Neural crest cell (in vitro differentiated cells): ENCODE data around the gene PMM2. TPM values are rescaled to one million over a fixed set of nuclear protein-coding genes. Genes with fewer than 3 reads are reported as not detected.
A peak's percentile ranks its signal among the peaks of the same experiment; 100 is the strongest.

Experiments
- DNase-seq: peaks from one replicate; pipeline ENCODE4 v3.0.0; 2021; ENCODE audit warnings: low read depth, mixed read lengths, low spot score
- H3K27ac Mint-ChIP-seq: one replicate; pipeline ENCODE4 v1.8.0; 2021; ENCODE audit warnings: mild to moderate bottlenecking, mixed read lengths; ENCODE audit not compliant: unreplicated experiment
- H3K27me3 Mint-ChIP-seq: 2 replicates; pipeline ENCODE4 v1.8.0; 2021; ENCODE audit warnings: low read depth, mild to moderate bottlenecking, mixed read lengths
- H3K36me3 Mint-ChIP-seq: 2 replicates; pipeline ENCODE4 v1.8.0; 2021; ENCODE audit warnings: low read depth, mild to moderate bottlenecking, mixed read lengths
- H3K4me1 Mint-ChIP-seq: 2 replicates; pipeline ENCODE4 v1.8.0; 2021; ENCODE audit warnings: mixed read lengths
- H3K4me3 Mint-ChIP-seq: one replicate; pipeline ENCODE4 v1.8.0; 2021; ENCODE audit warnings: mild to moderate bottlenecking, mixed read lengths
- H3K9me3 Mint-ChIP-seq: 2 replicates; pipeline ENCODE4 v1.8.0; 2021; ENCODE audit warnings: mixed read lengths
- total RNA-seq: library from RNA; stranded (reverse); gene quantifications from 2 replicates; pipeline ENCODE4 v1.2.1, GENCODE V29; 2021
- TF ChIP-seq, protein P1 (sequence below): fragments of 200-600 bp; sonication (generic); conservative IDR thresholded peaks from 2 replicates; pipeline ENCODE4 v1.5.0; 2021; ENCODE audit warnings: antibody characterized with exemption, mild to moderate bottlenecking

Gene PMM2
- total RNA-seq, 1 donor from 2014 or later = 21.5 TPM

GRCh38 chr16:8848939-8849391, 51.3 kb downstream of the PMM2 start:
- no peaks in the 10 kb centered on the region for H3K9me3 Mint-ChIP-seq
- no peak overlapping the region for H3K27ac Mint-ChIP-seq
- H3K36me3 Mint-ChIP-seq = peaks cover 12% of the 10 kb centered on the region
- H3K27me3 Mint-ChIP-seq = peaks cover 2% of the 10 kb centered on the region
- TF ChIP-seq, protein P1, sequence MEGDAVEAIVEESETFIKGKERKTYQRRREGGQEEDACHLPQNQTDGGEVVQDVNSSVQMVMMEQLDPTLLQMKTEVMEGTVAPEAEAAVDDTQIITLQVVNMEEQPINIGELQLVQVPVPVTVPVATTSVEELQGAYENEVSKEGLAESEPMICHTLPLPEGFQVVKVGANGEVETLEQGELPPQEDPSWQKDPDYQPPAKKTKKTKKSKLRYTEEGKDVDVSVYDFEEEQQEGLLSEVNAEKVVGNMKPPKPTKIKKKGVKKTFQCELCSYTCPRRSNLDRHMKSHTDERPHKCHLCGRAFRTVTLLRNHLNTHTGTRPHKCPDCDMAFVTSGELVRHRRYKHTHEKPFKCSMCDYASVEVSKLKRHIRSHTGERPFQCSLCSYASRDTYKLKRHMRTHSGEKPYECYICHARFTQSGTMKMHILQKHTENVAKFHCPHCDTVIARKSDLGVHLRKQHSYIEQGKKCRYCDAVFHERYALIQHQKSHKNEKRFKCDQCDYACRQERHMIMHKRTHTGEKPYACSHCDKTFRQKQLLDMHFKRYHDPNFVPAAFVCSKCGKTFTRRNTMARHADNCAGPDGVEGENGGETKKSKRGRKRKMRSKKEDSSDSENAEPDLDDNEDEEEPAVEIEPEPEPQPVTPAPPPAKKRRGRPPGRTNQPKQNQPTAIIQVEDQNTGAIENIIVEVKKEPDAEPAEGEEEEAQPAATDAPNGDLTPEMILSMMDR = no peak
- no peak for DNase-seq
- peak overlapping the region; percentile 19 for H3K4me3 Mint-ChIP-seq
- H3K4me1 Mint-ChIP-seq = peaks cover 19% of the 10 kb centered on the region

DNA sequence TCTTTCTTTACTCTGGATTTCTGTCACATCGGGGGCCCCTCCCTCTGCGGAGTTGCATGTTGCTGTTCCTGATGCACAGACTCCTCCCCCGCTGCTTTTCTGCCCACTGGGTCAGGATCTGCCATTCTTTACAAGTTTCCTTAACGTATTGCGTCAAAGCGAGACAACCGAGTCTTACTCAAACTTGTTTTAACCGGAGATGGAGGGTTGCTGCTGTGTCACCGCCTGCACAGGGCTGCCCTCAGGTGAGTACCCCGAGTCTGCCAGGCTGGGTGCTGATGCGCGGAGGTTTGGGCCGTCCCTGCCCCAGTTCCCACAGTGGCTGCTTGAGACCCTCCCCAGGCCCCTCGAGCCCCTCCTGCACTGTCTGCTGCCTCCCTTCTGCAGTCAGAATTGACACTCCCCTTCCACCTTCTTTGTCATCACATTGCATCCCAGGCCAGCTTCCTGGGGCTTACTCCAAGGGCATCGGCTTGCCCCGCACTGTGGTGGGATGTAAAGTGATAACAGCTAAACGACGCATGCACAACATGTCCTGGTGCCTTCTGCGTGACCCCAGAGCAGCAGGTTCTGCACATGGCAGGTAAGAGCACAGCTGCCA, 51.9 kb downstream of the PMM2 start:
- H3K27me3 Mint-ChIP-seq = peaks cover 2% of the 10 kb centered on the region
- H3K9me3 Mint-ChIP-seq = no peaks in the 10 kb centered on the region
- peaks cover 17% of the 10 kb centered on the region for H3K4me1 Mint-ChIP-seq
- H3K36me3 Mint-ChIP-seq = peaks cover 12% of the 10 kb centered on the region
- peak overlapping the region; percentile 19 for H3K4me3 Mint-ChIP-seq
- peak overlapping the region; percentile 78 for H3K27ac Mint-ChIP-seq
- TF ChIP-seq, protein P1 = no peak
- DNase-seq = no peak

DNA sequence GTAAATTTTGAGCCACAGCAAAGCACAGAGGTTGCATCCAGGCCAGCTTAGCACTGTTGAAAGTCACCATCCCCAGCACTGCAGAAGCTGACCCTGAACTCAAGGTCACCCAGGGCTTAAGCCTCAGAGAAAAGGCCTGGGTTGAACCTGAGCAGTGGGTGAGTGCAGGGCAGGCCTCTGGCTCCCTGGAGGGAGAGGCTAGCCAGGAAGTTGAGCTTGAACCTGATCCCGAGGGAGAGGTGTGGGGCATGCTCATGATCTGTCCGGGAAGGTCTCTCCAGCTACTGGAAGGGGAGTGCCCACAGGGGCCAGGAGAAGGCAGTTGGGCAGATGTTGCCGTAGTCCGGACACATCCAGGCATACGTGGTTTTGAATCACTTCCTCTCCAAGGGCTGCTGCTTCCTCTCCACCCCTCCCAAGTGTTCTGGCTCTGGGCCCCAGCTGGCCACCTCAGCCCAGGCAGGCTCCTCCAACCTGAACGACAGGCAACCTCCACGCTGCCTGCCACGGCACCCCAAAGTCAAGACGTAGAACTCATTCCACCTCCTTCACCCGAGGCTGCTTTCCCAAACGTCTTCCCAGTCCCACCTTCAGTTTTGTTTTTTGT, 52.7 kb downstream of the PMM2 start:
- Mint-ChIP-seq H3K27ac (peak overlapping the region; percentile 87), H3K27me3 (peaks cover 2% of the 10 kb centered on the region), H3K4me1 (peaks cover 17% of the 10 kb centered on the region), H3K36me3 (peaks cover 9% of the 10 kb centered on the region), H3K4me3 (peak overlapping the region; percentile 22), H3K9me3 (no peaks in the 10 kb centered on the region)
- TF ChIP-seq, protein P1 = no peak
- no peak for DNase-seq

DNA sequence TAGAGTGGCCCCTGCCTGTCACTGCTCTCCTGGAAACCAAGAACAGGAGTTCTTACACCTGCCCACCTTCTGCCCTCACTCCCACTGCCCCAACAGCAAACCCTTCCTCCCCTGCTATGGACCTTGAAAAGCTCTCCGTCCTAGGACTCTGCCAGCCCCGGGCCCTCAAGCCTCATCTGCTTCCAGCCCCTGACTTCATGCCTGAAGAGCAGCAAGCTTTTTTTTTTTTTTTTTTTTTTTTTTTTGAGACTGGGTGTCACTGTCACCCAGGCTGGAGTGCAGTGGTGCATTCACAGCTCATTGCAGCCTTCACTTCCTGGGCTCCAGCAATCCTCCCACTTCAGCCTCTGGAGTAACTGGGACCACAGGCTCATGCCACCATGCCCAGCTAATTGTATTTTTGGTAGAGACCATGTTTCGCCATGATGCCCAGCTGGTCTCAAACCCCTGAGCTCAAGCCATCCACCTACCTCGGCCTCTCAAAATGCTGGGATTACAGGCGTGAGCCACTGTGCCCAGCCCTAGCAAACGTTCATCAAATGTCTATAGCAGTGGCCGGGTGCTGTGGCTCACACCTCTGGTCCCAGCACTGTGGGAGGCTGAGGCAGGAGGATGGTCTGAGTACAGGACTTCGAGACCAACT, 54.2 kb downstream of the PMM2 start:
- Mint-ChIP-seq H3K27me3 (peaks cover 2% of the 10 kb centered on the region), H3K4me3 (peak overlapping the region; percentile 13), H3K27ac (no peak overlapping the region), H3K9me3 (no peaks in the 10 kb centered on the region), H3K36me3 (peaks cover 9% of the 10 kb centered on the region), H3K4me1 (peaks cover 17% of the 10 kb centered on the region)
- DNase-seq = no peak
- TF ChIP-seq, protein P1 = no peak

DNA sequence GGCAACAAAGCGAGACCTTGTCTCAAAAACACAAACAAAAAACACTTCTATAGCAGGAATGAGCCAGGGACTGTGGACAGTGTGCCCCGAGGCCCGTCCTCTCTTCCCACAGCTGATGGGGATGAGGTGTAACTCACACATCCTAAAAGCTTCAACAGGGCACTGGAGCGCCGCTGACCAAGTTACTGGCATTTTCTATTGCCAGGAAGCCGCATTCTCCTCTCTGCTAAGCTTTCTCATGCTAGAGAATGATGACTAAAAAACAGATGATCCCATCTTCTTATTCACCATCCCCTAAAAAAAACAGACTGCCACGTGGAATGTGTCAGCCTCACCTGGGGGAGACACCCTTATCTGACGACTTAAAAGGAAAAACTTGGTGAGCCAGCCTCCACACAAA, 54.9 kb downstream of the PMM2 start:
- no peaks in the 10 kb centered on the region for H3K9me3 Mint-ChIP-seq
- H3K27me3 Mint-ChIP-seq = peaks cover 2% of the 10 kb centered on the region
- no peak for DNase-seq
- TF ChIP-seq, protein P1 = no peak
- peak overlapping the region; percentile 90 for H3K27ac Mint-ChIP-seq
- peaks cover 9% of the 10 kb centered on the region for H3K36me3 Mint-ChIP-seq
- H3K4me1 Mint-ChIP-seq = peaks cover 17% of the 10 kb centered on the region
- H3K4me3 Mint-ChIP-seq = no peak overlapping the region
